GM15510 (cell line): ENCODE measurements around the gene BCO1.

Experiments
- POLR2A ChIP-seq: IDR thresholded peaks from 3 replicates; pipeline ENCODE4 v1.6.1; 2011; ENCODE audit warnings: borderline replicate concordance; ENCODE audit not compliant: insufficient read length; ENCODE audit errors: extremely low read depth

The BCO1 gene

DNA sequence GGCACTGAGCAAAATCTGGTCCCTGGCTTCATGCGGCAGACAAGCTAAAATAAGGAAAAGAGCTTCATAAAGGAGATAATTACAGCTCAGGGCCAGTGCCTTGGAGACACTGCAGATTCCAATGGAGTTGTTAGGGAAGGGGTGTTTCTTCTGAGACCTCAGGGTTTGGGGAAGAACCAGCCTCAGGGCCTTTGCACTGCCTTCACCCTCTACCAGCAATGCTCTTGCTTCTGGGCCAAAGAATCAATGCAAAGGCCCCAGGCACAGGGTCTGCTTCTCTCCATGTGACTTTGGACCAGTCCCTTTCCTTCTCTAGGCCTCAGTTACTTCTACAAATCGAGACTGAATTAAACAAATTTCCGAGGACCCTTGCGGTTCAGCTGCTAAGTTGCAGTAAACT, 40.0 kb downstream of the BCO1 start:
- TF ChIP-seq POLR2A = no peak

DNA sequence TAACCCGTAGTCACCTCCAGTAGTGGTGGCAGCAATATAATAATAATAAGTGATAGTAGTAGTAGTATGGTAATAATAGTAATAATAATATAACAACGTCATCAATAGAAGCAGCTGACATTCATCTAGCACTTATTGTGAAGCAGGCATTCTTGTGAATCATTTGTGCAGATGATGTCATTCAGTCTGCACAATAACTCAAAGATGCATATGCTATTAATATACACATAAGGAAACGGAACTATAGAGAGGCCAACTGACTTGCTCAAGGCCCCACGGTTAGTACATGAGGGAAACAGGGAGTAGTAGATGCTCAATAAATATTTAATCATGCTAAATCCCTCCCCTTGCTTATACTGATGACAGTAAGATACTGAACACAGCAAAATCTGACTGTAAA, 40.9 kb downstream of the BCO1 start:
- TF ChIP-seq POLR2A = no peak

DNA sequence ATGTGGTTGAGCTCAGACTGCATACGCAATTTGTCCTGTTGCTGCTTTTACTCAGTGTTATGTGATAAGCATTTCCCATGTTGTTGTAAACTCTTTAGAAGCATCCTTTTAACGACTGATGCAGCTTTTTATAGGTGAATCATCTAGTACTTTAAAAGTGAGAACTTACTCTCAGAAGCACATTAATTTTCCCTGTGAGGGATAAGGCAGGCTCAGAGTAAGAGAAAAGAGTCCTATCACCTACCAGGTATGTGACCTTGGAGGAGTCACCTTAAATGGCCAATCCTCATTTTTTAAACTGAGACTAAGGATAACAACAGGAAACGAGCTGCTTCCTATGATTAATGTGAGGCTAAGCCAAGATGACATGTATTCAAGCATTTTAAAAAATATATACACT, 41.9 kb downstream of the BCO1 start:
- TF ChIP-seq POLR2A = no peak

DNA sequence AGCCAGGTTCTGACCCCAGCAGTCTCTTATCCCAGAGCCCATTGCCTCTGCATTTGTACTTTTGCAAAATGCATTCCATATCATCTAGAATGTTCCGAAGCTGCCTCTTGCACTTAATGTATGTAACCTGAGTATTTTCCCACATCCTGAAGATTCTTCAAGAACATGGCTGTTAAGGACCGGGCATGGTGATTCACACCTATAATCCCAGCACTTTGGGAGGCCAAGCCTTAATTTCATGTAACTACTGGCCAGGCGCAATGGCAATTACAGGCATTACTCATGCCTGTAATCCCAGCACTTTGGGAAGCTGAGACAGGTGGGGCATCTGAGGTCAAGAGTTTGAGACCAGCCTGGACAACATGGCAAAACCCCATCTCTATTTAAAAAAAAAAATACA, 44.6 kb downstream of the BCO1 start:
- TF ChIP-seq POLR2A = no peak

DNA sequence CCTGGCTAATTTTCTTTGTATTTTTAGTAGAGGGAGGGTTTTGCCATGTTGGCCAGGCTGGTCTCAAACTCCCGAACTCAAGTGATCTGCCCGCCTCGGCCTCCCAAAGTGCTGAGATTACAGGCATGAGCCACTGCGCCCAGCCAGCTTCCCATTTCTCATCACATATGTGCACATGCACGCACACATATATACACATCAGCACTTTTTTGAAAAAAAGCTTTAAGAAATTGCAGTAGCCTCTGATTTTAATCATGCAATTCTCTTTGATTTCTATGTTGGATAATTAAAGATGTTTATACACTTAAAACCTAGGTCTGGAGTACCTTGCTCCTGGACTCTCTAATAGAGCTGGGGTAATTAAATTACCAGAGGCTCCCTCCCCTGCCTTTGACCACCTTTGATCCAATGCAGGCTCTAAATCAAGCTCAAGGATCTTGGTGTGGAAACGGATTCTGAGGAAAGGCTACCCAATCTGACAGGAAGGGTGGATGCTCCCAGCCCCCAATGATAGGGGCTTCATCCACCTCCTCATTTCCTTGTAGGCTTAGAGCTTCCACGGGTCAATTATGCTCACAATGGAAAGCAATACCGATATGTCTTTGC, 46.6 kb downstream of the BCO1 start:
- no peak for TF ChIP-seq POLR2A

DNA sequence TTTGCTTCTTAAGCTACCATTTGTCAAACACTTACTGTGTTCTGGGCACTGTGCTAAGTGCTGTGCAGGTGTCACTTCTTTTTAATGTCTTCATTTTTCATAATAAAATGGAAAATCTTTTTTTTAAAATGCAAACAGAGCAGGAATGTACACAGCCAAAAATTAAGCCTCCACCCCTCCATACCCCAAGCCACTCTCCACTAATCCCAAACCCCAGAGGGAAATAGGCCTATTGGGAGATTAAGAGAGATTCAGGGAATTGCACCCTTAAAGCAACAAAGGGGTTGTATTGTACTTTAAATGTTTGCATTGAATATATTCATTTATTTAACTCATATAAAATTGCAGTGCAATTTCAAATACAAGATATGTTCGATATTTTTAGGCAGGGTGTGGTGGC, 47.7 kb downstream of the BCO1 start:
- TF ChIP-seq POLR2A = no peak

DNA sequence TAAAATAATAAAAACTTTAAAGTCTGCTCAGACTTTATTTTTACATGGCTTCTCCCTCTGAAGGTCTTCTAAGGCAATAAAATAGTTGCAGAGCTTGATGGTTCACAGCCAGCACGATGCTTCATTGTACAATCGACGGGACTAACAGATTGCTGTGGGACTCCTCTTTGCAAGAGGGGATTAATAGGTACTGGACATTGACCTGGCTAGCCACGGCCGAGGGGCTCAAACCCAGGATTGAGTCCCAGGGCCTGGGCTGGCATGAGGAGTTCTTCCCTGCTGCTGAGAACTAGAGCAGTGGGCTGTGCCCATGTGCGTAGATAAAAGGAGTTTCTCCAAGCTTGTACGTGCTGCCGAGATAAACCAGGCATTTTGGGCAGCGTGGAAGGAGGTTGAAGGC, 52.6 kb downstream of the BCO1 start:
- TF ChIP-seq POLR2A = no peak

DNA sequence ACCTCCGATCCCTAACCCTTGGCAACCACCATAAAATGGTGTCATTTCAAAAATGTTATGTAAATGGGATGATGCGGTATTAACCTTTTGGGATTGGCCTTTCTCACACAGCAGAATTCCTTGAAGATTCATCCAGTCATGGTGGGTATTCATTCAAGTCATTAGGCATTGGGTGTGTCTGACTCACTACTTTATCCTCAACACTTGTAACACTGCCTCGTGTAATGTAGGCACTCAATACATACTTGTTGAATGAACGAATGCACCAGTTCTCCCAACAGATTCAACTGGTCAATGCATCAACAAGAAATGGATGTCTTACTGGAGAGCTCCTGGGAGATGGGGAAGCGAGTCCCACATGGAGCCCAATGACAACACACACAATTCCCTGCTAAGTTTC, 54.4 kb downstream of the BCO1 start:
- no peak for TF ChIP-seq POLR2A

DNA sequence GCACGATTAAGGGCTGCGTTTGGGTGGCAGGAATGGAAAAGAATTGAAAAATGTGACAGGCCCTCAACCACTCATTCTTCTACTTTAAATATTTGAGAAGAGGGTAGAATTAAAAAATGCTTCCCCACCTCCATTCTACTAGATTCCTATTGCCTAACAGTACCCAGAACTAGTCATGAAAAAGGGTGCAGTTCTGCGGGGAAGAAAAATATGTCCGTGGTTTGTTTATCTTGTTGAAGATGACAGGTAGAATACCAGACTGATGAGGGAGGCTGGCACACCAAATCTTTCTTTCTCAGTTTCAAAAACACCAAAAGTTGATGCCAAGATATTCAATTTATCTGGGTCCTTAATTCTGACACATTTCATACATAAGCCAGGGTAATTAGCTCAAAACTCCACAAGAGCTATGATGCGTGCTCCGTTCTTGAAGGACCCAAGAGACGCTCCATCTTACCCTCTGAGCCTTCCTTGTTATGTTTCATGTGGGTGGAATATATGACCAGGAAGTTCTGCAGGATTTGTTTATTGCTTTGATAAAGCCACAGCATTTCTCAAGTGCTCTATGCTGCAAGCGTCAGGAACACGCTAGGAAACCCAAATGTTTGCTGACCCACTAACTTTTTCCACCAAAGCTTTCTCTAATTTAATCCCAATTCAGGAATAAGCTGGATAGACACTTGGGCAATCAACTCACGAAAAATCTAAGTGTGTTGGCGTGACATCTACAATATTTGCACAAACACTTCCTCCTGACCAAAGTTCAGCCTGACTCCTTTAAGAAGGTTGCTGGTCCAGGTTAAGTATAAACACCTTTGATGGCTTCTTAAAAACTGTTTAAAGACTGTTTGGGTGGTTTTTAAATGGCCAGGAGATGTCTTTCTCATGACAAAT, 55.7 kb downstream of the BCO1 start:
- no peak for TF ChIP-seq POLR2A

DNA sequence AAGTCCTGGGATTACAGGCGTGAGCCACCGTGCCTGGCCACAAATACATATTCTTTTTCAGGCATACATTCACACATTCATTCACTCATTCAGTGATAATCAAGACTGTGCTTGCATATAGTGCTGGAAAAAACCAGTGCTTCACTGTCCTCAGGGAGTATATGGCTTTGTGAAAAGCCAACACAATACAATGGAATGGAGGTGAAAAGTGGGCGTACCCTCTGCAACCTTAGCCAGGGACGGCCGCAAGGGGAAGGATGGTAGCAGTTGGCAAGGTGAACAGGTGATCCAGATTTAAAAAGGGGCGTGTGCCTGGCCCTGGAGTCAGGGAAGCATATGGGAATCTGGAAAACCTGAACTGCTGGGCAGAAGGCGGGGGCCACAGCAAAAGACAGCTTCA, 58.1 kb downstream of the BCO1 start:
- no peak for TF ChIP-seq POLR2A

DNA sequence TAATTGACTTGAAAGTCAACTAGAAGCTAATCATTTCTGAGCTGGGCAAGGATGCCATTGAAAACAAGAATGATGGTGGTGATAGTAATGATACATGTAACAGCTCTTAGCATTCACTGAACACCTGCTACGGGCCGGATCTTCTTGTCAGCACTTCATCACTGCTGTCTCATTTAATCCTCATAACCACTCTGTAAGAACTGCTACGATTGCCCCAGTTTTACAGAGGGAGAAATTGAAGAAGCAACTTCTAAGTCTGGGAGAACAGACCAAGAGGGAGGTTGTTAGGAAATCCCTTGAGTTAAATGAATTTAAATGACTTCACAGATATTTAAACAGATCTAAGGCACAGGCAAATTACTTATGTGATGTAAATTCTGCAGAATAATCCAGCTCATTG, 69.3 kb downstream of the BCO1 start:
- TF ChIP-seq POLR2A = no peak

DNA sequence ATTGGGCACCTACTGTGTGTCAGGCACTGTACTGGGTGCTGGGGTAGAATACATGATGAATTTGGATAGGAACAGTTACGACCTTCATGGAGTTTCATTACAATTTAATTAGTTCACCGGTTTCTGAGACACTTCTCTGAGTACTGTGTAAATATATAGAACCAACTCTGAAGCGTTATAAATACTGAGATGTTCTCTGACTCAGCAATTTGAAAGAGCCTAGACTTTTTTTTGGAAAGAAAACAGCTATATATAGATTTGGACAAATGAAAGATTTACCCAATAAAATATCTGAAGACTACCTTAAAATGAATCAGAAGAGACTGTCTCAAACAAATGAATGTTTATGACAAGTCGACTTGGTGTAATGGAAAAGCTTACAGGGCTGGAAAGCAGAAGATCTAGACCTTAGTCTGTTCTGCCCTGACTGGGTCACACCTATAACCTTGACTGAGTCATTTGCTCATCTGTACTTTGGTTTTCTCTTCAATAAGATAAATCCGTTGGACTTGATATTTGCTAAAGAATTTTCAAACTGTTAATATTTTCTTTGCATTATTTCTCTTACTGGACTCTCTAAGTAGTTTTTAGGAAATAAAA, 71.7 kb downstream of the BCO1 start:
- TF ChIP-seq POLR2A = no peak

DNA sequence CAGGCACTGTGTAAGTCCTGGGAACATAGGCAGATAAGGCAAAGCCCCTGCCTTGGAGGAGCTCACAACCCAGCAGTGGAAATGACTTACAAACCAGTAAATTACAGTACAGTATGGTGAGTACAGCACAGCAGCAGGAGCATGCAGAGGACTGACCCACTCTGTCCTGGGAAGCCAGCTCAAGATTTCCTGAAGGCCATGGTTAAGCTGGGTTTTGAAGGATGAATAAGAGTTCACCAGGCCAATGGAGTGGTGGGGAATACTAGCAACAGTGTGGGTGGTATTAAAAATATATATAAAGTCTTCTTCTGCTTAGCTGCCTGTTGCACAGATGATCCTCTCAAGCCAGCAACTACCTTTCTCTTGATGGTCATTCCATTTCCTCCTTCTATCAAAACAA, 73.3 kb downstream of the BCO1 start:
- TF ChIP-seq POLR2A = no peak

DNA sequence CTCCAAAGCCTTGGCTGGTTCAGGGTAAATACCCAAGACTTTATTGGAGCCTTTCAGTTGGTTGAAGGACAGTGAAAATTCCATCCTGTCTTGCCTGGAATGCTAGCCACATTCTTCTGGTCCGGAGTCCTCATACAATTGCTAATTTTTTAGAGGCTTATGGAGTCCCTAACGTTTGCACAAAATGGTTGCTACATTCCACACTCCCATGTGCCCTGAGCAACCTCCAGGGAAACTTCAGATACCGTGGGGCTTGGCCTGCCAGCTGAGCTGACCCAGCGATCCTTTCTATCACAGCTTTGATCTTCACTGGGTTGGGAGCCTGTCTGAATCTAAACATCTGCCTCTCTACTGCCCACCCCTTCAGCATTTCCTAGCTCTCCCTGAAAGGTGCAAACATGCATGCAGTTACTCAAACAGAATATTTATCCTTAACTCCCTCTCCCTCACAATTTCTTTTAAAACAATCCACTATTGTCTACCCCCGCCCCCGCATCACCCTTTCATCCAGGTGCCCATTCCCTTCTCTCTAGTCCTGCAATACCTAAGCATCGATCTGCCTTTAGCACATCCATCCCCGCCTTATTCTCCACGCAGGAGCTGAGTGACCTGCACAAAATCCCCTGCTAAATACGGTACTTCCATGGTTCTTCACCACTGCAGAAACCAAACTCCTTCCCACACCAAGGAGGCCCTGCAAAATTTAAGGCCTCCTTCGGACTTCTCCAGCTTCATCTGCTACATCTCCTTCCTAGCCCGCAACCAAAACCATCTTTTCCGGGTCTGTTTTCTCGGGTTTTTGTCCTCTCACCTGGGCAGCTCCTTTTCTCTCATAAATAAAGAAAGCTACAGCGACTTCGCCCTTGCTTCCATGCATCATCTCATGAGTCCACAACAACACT, 75.5 kb downstream of the BCO1 start:
- TF ChIP-seq POLR2A = no peak
